Measurements from ENCODE around the gene ANO9.
A peak's percentile ranks its signal among the peaks of the same experiment; 100 is the strongest.

ANO9 gene

DNA sequence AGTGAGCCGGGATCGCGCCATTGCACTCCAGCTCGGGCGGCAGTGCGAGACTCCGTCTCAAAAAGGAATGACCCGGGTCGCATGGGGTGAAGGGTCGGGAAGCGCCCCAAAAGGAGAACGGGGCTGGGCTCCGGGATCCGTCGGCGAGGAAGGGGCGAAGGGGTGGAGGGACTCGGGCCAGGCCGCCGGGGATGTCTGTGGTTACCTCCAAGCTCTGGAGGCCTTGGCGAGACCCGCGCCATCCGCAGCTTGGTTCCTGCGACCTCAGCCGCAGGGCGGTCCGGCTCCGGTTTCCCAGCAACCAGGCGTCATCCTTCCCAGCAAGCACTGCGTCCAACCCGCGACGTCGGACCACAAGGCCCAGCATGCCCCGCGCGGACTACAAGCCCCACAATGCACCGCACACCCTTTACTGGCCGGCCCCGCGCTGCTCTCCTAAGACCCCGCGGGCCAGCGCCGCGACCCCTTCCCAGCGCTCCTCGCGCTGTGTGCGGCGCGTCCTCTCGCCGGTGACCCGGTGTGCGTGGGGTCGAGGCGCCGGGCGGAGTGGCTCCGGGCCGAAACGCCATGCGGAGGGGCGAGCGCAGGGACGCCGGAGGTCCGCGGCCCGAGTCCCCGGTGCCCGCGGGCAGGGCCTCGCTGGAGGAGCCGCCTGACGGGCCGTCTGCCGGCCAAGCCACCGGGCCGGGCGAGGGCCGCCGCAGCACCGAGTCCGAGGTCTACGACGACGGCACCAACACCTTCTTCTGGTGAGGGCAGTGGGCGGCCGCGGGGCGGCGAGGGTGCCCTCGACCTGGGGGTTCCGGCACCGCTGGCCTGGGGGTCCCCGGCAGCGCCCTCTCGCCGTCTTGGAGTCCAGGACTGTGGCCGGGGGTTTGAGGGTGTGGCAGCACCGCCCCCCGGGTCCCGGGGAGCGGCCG lies 8.3 kb upstream of the ANO9 start, which contains the start of gene PTDSS2:
Gene PTDSS2 (plus strand): TSS at position 391 of the 920 bp plus-strand sequence. CDS start 177 bp downstream, at position 568.
- Histone ChIP-seq H3K4me1 (ENCODE audit: control insufficient read depth, low read depth, low read length) (peaks cover 5% of the 10 kb centered on the region), H3K9me3 (ENCODE audit: control insufficient read depth, low read depth, low read length) (no peaks in the 10 kb centered on the region), H3K4me3 (ENCODE audit: low read length) (peak within 1 kb of the TSS; percentile 85), H3K27me3 (ENCODE audit: control insufficient read depth, insufficient read depth, low read length) (no peaks in the 10 kb centered on the region), H3K36me3 (ENCODE audit: control insufficient read depth, low read depth, low read length) (peaks cover 10% of the 10 kb centered on the region), H3K9ac (ENCODE audit: low read length) (peak within 1 kb of the TSS; percentile 63), H3K27ac (ENCODE audit: low read length) (no peak within 1 kb of the TSS)

DNA sequence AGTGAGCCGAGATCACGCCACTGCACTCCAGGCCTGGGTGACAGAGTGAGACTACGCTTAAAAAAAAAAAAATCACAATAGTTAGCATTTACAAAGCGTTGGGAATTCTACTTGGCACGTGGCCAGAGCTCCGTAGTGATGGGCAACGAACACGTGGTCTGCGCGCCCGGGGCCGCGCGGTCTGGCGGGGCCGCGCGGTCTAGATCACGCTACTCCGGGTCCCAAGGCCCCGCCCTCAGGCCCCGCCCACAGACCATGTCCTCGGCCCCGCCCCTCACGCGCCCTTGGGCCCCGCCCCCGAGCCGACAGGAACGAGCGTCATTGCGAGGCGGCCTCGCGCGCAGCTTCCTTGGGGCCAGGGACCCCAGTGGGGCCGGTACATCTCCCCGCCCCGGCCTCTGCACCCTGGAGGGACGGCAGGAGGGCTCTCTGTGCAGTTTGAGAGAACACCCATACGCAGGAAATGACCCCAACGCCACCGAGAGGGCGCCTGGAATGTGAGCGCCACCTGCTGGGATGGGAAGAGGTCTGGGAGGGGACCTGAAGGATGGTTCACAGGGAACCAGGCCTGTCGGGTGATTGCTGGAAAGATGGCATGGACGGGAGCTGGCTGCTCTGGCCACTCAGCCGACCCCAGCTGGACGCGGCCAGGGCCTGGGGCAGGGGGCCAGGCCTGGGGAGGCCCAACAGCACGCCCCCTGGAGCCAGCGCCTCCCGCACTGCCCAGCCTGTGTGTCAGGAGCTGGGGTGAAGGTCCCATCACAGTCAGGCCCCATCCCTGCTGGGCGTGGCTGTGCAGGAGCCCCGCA lies 6.3 kb upstream of the ANO9 start:
- H3K4me1 ChIP-seq (ENCODE audit: control insufficient read depth, low read depth, low read length): peaks cover 5% of the 10 kb centered on the region
- no peaks in the 10 kb centered on the region for H3K27me3 ChIP-seq (ENCODE audit: control insufficient read depth, insufficient read depth, low read length)
- H3K36me3 ChIP-seq (ENCODE audit: control insufficient read depth, low read depth, low read length): peaks cover 3% of the 10 kb centered on the region
- H3K9ac ChIP-seq (ENCODE audit: low read length): no peak overlapping the region
- H3K9me3 ChIP-seq (ENCODE audit: control insufficient read depth, low read depth, low read length): no peaks in the 10 kb centered on the region
- peak overlapping the region; percentile 69 for H3K4me3 ChIP-seq (ENCODE audit: low read length)
- H3K27ac ChIP-seq (ENCODE audit: low read length): no peak overlapping the region

DNA sequence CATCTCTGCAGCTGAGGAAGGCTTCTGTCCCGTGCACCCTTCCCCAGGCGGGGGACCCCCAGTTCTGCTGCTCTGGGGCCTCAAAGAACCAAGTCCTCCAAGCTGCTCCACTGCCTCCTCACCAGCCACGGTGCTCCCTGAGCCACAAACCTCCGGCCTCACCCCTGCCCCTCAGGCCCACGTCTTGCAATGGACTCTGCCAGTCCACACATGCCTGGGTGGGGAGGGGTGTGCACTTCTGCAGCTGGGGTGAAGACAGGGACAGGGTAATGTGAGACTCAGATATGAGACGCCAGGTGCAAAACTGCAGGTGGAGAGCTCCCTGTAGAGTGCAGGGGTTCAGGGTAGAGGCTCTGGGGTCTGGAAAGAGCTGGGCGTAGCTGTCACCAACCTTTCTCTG lies 5.1 kb upstream of the ANO9 start:
- no peaks in the 10 kb centered on the region for H3K9me3 ChIP-seq (ENCODE audit: control insufficient read depth, low read depth, low read length)
- H3K36me3 ChIP-seq (ENCODE audit: control insufficient read depth, low read depth, low read length): no peaks in the 10 kb centered on the region
- H3K27me3 ChIP-seq (ENCODE audit: control insufficient read depth, insufficient read depth, low read length): no peaks in the 10 kb centered on the region
- no peak overlapping the region for H3K4me3 ChIP-seq (ENCODE audit: low read length)
- peaks cover 5% of the 10 kb centered on the region for H3K4me1 ChIP-seq (ENCODE audit: control insufficient read depth, low read depth, low read length)
- no peak overlapping the region for H3K27ac ChIP-seq (ENCODE audit: low read length)
- no peak overlapping the region for H3K9ac ChIP-seq (ENCODE audit: low read length)

DNA sequence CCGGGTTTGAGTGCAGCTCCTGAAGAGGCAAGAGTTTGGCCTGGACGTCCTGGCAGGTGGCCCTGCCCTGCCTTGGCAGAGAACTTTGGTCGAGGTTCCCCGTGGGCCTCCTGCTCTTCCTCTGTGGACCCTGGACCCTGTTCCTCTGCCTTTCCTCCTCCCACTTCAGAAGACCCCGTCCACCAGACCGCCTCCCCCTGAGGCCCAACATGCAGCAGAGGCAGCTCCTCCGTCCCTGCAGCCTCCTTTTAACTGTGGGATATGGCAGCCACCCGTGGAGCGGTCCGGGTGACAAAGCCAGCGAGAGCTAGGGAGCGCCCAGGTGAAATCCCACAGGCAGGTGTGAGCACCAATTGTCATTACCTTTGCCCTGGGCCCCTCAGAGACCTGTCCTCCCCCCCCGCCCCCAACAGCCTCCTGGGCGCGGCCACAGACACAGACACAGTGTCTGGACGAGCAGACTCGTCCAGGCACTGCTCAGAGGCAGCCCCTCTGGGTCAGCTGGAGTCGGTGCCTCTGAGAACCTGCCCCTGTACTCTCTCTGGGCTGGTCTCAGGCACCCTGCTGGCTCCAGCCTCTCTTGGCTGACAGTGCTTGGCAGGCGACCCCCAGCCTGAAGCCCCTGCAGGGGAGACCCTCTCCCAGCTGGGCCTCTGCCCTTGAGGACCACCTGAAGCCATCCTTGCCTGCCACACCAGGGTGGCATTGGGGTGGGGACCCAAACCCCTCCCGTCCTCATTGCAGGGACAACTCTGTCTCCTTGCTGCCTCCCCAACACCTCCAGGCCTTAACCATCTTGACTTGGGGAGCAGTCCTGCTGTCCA lies 4.2 kb upstream of the ANO9 start:
- H3K9ac ChIP-seq (ENCODE audit: low read length): no peak overlapping the region
- H3K27ac ChIP-seq (ENCODE audit: low read length): no peak overlapping the region
- no peak overlapping the region for H3K4me3 ChIP-seq (ENCODE audit: low read length)

DNA sequence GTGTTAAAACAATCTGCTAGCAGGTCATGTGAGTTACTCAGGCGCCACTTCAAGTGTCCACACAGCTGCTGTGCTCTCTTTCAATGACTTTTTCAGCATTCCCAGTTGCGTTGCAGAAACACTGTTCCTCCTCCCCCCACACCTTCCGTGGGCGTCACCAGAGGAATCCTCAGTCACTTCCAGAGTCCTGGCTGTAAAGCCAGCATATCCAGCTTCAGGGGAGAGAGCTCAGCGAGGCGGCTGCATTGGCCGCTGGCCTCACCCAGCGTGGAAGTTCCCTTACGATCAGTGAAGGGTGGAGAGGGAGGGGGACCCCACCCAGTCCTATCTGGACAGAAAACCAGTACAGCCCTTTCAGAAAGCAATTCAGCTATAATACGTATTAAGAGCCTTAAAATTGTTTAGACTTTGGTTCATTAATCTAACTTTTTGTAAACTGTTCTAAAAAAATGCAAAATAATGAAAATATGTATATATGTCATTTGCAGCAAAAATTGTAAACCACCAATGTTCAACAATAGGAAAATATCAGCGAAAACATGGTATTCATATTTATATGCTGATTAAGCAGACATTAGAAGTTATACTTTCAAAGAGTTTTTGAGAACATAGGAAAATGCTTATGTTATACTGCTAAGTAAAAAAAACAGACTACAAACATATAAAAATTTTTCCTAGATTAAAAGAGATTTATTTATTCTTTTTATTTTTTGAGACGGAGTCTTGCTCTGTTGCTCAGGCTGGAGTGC lies 2.8 kb upstream of the ANO9 start:
- H3K4me3 ChIP-seq (ENCODE audit: low read length): no peak overlapping the region
- no peaks in the 10 kb centered on the region for H3K36me3 ChIP-seq (ENCODE audit: control insufficient read depth, low read depth, low read length)
- no peaks in the 10 kb centered on the region for H3K27me3 ChIP-seq (ENCODE audit: control insufficient read depth, insufficient read depth, low read length)
- no peak overlapping the region for H3K9ac ChIP-seq (ENCODE audit: low read length)
- no peak overlapping the region for H3K27ac ChIP-seq (ENCODE audit: low read length)
- no peaks in the 10 kb centered on the region for H3K4me1 ChIP-seq (ENCODE audit: control insufficient read depth, low read depth, low read length)
- no peaks in the 10 kb centered on the region for H3K9me3 ChIP-seq (ENCODE audit: control insufficient read depth, low read depth, low read length)

More for the DNA sequence above, 4.2 kb upstream of the ANO9 start:
- no peaks in the 10 kb centered on the region for H3K36me3 ChIP-seq (ENCODE audit: control insufficient read depth, low read depth, low read length)
- H3K9me3 ChIP-seq (ENCODE audit: control insufficient read depth, low read depth, low read length): no peaks in the 10 kb centered on the region
- H3K4me1 ChIP-seq (ENCODE audit: control insufficient read depth, low read depth, low read length): no peaks in the 10 kb centered on the region
- H3K27me3 ChIP-seq (ENCODE audit: control insufficient read depth, insufficient read depth, low read length): no peaks in the 10 kb centered on the region

DNA sequence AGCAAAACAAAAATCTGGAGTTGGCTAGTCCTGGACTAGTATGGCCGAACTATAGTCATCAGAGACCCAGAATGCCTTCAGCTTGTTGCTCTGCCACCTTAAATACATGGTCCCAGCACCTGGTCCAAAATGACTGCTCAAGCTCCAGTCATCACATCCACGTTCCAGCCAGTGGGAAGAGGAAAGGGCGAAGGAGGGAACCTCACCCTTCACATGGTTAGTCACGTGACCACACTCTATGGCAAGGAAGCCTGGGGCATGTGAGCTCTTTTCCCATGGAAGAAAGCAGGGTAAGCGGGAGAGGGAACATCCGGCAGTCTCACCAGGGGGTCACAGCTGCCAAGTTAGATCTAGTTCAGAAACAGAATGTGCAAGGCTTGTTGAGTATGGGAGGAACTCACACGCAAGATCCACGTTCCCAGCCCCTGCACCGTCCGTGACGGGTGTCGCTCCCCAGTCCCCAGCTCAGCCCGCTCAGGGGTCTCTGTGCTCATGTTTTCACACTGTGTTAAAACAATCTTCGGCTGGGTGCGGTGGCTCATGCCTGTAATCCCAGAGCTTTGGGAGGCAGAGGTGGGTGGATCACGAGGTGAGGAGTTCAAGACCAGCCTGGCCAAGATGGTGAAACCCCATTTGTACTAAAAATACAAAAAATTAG lies 1.9 kb upstream of the ANO9 start:
- Histone ChIP-seq H3K27ac (ENCODE audit: low read length) (no peak overlapping the region), H3K27me3 (ENCODE audit: control insufficient read depth, insufficient read depth, low read length) (no peaks in the 10 kb centered on the region), H3K4me1 (ENCODE audit: control insufficient read depth, low read depth, low read length) (no peaks in the 10 kb centered on the region), H3K9ac (ENCODE audit: low read length) (no peak overlapping the region), H3K9me3 (ENCODE audit: control insufficient read depth, low read depth, low read length) (no peaks in the 10 kb centered on the region), H3K36me3 (ENCODE audit: control insufficient read depth, low read depth, low read length) (no peaks in the 10 kb centered on the region), H3K4me3 (ENCODE audit: low read length) (no peak overlapping the region)

DNA sequence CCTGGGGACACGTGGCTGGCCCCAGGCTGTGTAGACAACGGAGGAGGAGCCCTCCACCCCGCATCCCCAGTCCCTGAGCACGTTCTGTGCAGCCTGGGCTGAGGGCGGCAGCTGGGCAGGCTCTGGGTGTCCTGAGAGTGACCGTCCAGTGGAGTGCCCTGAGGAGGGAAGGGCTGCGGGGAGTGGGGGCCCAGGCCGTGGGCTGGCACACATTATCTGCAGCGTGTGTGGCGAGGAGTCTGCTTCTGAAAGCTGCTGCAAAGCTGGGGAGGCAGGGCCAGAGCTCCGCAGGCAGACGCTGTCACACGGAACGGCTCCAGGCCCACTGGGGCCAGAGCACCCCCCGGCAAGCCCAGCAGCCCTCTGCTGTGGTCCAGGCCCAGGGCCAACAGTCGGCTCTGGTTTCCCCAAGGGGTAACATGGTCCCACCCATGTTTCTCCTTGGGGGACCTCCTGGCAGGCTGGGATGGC lies 835 bp upstream of the ANO9 start:
- Histone ChIP-seq H3K27ac (ENCODE audit: low read length) (no peak overlapping the region), H3K36me3 (ENCODE audit: control insufficient read depth, low read depth, low read length) (no peaks in the 10 kb centered on the region), H3K9me3 (ENCODE audit: control insufficient read depth, low read depth, low read length) (no peaks in the 10 kb centered on the region), H3K9ac (ENCODE audit: low read length) (no peak overlapping the region), H3K4me3 (ENCODE audit: low read length) (no peak overlapping the region), H3K27me3 (ENCODE audit: control insufficient read depth, insufficient read depth, low read length) (no peaks in the 10 kb centered on the region), H3K4me1 (ENCODE audit: control insufficient read depth, low read depth, low read length) (no peaks in the 10 kb centered on the region)

DNA sequence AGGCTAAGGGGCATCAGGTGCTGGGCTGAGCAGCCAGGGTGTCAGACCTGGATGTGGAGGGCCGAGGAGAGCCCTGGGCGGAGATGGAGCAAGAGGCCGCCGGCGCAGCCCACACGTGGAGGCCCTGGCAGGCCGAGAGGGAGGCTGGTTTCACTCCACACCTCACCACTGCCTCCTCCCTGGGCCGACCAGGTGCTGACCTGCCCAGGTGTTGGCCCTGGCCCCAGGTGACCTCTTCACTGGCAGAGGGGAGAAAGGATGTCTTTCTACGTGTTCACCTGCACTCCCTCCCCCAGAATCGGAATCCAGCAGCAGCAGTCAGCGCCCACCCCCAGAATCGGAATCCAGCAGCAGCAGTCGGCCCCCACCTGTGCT lies 781 bp downstream of the ANO9 start:
- Histone ChIP-seq H3K27me3 (ENCODE audit: control insufficient read depth, insufficient read depth, low read length) (no peaks in the 10 kb centered on the region), H3K9ac (ENCODE audit: low read length) (no peak overlapping the region), H3K4me3 (ENCODE audit: low read length) (peak overlapping the region; percentile 44), H3K9me3 (ENCODE audit: control insufficient read depth, low read depth, low read length) (no peaks in the 10 kb centered on the region), H3K27ac (ENCODE audit: low read length) (no peak overlapping the region), H3K36me3 (ENCODE audit: control insufficient read depth, low read depth, low read length) (no peaks in the 10 kb centered on the region), H3K4me1 (ENCODE audit: control insufficient read depth, low read depth, low read length) (no peaks in the 10 kb centered on the region)

DNA sequence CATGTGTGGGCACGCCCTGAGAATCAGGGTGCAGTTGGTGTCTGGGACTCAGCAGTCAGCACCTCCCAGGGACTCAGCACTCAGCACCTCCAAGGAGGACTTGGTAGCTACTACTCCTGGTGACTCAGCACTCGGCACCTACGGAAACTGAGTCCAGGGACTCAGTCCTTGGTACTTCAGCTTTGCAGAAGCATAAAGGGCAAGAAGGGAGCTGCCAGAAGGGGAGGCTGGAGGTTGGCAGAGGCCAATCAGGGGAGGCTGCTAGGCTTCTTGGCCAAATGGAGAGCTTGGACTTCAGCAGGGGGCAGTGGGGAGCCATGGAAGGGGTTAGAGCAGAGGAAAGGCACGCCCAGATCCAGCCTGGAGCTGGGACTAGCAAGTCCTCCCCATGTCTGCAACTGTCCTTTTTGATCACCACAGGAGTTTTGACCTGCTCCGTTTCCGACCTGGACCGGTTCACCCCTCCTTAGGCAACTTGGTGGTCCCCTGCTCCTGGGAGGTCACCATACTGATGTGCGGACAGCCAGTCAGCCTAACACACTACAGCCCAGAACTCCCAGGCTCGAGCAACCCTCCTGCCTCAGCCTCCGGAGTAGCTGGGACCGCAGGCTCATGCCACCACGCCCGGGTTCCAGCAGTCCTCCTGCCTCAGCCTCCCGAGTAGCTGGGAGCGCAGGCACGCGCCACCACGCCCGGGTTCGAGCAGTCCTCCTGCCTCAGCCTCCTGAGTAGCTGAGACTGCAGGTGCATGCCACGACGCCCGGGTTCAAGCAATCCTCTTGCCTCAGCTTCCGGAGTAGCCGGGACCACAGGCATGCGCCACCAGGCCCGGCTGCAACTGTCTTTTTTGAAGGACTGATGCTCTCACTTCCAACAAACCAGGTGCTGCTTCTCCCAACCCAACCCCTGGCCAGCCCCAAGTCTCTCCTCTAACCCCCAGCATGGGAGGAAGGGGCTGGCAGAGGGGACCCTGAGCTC lies 1.5 kb downstream of the ANO9 start:
- H3K9ac ChIP-seq (ENCODE audit: low read length): no peak overlapping the region
- no peak overlapping the region for H3K27ac ChIP-seq (ENCODE audit: low read length)
- no peaks in the 10 kb centered on the region for H3K36me3 ChIP-seq (ENCODE audit: control insufficient read depth, low read depth, low read length)
- H3K4me1 ChIP-seq (ENCODE audit: control insufficient read depth, low read depth, low read length): no peaks in the 10 kb centered on the region
- H3K9me3 ChIP-seq (ENCODE audit: control insufficient read depth, low read depth, low read length): no peaks in the 10 kb centered on the region
- H3K27me3 ChIP-seq (ENCODE audit: control insufficient read depth, insufficient read depth, low read length): no peaks in the 10 kb centered on the region
- no peak overlapping the region for H3K4me3 ChIP-seq (ENCODE audit: low read length)
